Thoracic aorta (tissue), 2 donors: ENCODE measurements around the gene FAM163A. TPM values are rescaled to one million over a fixed set of nuclear protein-coding genes. Genes with fewer than 3 reads are reported as not detected.

Source experiments
- ATAC-seq: fragments of 150-250 bp; one replicate; pipeline ENCODE4 v1.8.0; 2017; ENCODE audit warnings: low read depth; ENCODE audit not compliant: insufficient number of reproducible peaks, low FRiP score
- DNase-seq: peaks from one replicate; pipeline ENCODE4 v3.0.0-alpha.2; 2020; ENCODE audit warnings: low spot score
- H3K27ac ChIP-seq, 2 donors: fragments of 200-600 bp; sonication (generic); 1 replicate in 1 of 2; 2 replicates in 1 of 2; pipeline ENCODE4 v1.5.1; 2016; ENCODE audit warnings: mild to moderate bottlenecking in 2 of 2, moderate library complexity in 2 of 2
- H3K27me3 ChIP-seq: fragments of 200-600 bp; sonication (generic); replicated peaks from 2 replicates; pipeline ENCODE4 v1.6.0; 2016; ENCODE audit warnings: mild to moderate bottlenecking; ENCODE audit not compliant: insufficient read depth
- H3K36me3 ChIP-seq: fragments of 200-600 bp; sonication (generic); one replicate; pipeline ENCODE4 v1.5.1; 2016
- H3K4me1 ChIP-seq, 2 donors: fragments of 200-600 bp; sonication (generic); 1 replicate in 1 of 2; 2 replicates in 1 of 2; pipeline versions ENCODE4 v1.5.1 to v1.6.0; 2016; ENCODE audit warnings: low read depth in 2 of 2, mild to moderate bottlenecking in 1 of 2; ENCODE audit not compliant: control insufficient read depth in 1 of 2
- H3K4me3 ChIP-seq: fragments of 200-600 bp; sonication (generic); 2 replicates; pipeline ENCODE4 v1.5.1; 2016; ENCODE audit warnings: mild to moderate bottlenecking
- H3K9me3 ChIP-seq: fragments of 200-600 bp; sonication (generic); 2 replicates; pipeline ENCODE4 v1.5.1; 2016
- total RNA-seq, 2 donors: library from RNA; depleted of rRNA; stranded (reverse); fragments of >200 nt; gene quantifications; one replicate each; pipeline versions ENCODE4 v1.1.0 to v1.2.3, GENCODE V29; 2016
- TF ChIP-seq, protein P1 (sequence below): fragments of 200-600 bp; sonication (generic); IDR thresholded peaks from one replicate; pipeline ENCODE4 v1.5.1; 2019; ENCODE audit warnings: antibody characterized with exemption

The FAM163A gene
- total RNA-seq, 2 donors from 2014 or later = not detected

DNA sequence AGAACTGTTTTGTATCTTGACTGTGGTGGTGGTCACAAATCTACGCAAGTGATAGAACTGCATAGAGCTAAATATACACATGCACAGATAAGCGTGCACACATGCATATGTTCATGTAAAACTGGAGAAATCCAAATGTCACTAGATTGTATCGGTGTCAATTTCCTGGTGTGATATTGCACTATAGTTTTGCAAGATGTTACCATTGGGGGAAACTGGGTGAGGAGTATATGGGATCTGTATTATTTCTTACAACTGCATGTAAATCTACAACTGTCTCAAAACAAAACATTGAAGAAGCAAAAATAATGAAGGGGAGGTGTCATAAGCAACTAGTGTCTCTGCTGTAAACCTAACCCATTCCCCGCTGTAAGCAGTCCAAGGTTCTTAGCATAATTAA, 30.2 kb downstream of the FAM163A start:
- no peak for DNase-seq
- Histone ChIP-seq H3K9me3 (peaks cover 5% of the 10 kb centered on the region), H3K27me3 (no peaks in the 10 kb centered on the region), H3K36me3 (no peaks in the 10 kb centered on the region), H3K4me1 (no peaks in the 10 kb centered on the region), H3K4me3 (no peak overlapping the region), H3K27ac (no peak overlapping the region)
- no peak for ATAC-seq
- TF ChIP-seq, protein P1, sequence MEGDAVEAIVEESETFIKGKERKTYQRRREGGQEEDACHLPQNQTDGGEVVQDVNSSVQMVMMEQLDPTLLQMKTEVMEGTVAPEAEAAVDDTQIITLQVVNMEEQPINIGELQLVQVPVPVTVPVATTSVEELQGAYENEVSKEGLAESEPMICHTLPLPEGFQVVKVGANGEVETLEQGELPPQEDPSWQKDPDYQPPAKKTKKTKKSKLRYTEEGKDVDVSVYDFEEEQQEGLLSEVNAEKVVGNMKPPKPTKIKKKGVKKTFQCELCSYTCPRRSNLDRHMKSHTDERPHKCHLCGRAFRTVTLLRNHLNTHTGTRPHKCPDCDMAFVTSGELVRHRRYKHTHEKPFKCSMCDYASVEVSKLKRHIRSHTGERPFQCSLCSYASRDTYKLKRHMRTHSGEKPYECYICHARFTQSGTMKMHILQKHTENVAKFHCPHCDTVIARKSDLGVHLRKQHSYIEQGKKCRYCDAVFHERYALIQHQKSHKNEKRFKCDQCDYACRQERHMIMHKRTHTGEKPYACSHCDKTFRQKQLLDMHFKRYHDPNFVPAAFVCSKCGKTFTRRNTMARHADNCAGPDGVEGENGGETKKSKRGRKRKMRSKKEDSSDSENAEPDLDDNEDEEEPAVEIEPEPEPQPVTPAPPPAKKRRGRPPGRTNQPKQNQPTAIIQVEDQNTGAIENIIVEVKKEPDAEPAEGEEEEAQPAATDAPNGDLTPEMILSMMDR = no peak

DNA sequence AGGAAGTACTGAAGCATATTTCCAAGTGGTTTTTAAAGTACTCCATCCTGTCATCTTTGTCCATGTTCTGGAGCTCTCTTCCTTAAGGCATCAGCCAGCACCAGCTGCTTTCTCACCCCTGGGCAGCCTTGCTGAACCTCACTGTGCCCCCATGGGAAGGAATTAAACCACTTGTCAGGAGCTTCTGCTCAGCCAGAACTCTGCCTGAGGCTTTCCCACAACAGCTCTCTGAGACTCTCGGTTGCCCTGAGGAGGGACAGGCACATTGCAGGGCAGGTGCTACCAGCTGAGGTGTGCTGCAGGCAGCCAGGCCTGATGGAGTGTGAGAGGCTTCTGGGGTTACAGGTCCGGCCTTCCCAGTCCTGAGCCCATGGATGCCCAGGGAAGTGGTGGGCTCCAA, 30.9 kb downstream of the FAM163A start:
- Histone ChIP-seq H3K27me3 (no peaks in the 10 kb centered on the region), H3K4me3 (no peak overlapping the region), H3K36me3 (no peaks in the 10 kb centered on the region), H3K4me1 (no peaks in the 10 kb centered on the region), H3K27ac (no peak overlapping the region), H3K9me3 (peaks cover 5% of the 10 kb centered on the region)
- DNase-seq (no peak), ATAC-seq (no peak)
- TF ChIP-seq, protein P1 = no peak

DNA sequence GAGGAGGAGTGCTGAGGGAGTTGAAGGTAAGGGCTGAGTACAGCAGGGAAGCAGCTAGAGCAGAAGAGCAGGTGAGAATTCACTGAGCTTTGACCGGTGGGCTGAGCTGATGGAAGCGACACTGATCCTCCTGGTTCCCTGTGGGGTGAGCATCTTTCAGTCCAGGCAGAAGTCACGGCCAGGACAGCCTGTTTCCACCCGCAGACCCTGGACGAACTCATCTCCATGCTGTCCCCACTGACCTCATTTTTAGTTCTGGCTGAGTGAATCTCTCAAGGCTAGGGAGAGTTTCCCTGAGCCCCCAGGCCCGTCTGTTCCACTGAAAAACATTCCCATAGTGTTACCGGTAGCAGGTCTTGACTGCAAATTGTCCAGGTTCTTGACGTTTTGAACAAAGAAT, 31.5 kb downstream of the FAM163A start:
- no peaks in the 10 kb centered on the region for H3K27me3 ChIP-seq
- H3K9me3 ChIP-seq = peaks cover 5% of the 10 kb centered on the region
- no peak overlapping the region for H3K4me3 ChIP-seq
- ATAC-seq (no peak), DNase-seq (no peak)
- peaks cover 0 to 2% of the 10 kb centered on the region in 2 donors for H3K4me1 ChIP-seq
- H3K27ac ChIP-seq = no peak overlapping the region
- H3K36me3 ChIP-seq = no peaks in the 10 kb centered on the region
- TF ChIP-seq, protein P1 = no peak

DNA sequence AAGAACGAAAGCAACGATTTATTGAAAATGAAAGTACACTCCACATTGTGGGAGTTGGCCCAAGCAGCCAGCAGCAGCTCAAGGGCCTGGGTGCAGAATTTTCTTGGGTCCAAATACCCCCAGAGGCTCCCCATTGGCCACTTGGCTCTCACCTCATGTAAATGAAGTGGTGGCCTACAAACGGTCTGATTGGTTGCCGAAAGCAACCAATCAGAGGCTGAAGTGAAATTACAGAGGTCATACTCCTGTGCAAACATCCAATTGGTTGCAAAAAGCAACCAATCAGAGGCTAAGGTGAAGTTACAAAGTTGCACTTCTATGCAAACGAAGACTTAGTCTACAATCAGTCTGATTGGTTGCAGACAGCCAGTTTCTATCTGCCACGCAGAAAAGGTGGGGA, 31.9 kb downstream of the FAM163A start:
- Histone ChIP-seq H3K27ac (no peak overlapping the region), H3K9me3 (peaks cover 5% of the 10 kb centered on the region), H3K27me3 (no peaks in the 10 kb centered on the region), H3K36me3 (no peaks in the 10 kb centered on the region), H3K4me3 (no peak overlapping the region), H3K4me1 (peaks cover 0 to 7% of the 10 kb centered on the region in 2 donors)
- ATAC-seq = no peak
- no peak for DNase-seq
- TF ChIP-seq, protein P1 = no peak

DNA sequence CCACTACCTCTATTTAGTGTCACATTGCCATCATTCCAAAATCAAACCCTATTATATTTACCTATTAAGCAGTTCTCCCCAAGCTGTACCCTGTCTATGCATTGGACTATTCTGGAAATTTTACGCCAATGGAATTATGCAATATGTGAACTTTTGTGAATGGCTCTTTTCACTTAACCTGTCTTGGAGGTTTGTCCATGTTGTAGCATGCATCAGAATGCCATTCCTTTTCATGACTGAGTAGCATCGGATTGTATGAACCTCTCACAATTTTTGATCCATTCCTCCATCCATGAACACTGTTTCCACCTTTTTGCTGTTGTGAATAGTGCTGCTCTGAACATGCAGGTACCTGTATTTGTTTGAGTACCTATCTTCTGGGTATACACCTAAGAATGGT, 33.7 kb downstream of the FAM163A start:
- Histone ChIP-seq H3K4me3 (no peak overlapping the region), H3K36me3 (no peaks in the 10 kb centered on the region), H3K27ac (no peak overlapping the region), H3K4me1 (peaks cover 0 to 15% of the 10 kb centered on the region in 2 donors), H3K27me3 (no peaks in the 10 kb centered on the region), H3K9me3 (peaks cover 5% of the 10 kb centered on the region)
- DNase-seq (no peak), ATAC-seq (no peak)
- TF ChIP-seq, protein P1 = no peak
